ENCODE data around the gene GLMP. TPM values are rescaled to one million over a fixed set of nuclear protein-coding genes. Genes with fewer than 3 reads are reported as not detected.
A peak's percentile ranks its signal among the peaks of the same experiment; 100 is the strongest.

The GLMP gene
- total RNA-seq, 1 experiment from 2014 or later, result 450 TPM

DNA sequence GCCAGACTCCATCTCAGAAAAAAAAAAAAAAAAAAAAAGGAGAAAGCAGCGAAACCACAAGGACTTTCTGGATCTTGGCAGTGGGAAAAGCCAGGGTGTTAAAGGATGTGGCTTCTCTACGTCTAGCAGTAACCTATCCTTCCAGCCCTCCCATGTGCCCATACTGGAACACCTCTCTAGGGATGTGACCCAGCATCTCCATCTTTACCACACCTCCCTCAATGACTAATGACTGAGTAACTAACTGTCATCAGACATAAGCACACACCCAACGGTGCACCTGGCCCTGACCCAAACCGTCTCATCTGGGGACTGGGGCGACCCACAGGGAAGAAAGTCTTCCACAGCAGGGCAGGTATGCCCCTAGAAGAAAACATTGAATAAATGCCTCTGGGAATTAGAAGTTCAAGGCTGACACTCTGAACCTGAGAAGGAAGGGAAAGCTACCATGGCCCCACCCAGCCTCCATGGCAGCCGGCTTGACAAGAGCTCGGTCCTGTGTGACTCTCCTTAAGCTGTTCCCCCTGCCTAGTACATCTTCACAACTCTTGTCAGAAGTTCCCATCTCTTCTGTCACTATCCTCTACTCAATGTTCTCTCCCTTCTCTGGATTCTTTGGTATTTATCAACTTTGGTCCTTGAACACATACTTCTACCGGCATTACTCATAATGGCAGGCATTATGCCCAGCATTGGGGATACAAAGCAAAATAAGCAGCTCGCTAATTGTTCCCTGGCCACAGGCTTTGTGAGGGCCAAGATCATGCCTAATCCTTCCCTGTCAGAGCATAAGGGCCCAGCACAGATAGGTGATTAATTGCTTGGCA, 32.8 kb downstream of the GLMP start:
- in situ Hi-C loops (cut with HindIII; ENCODE audit: low pct_unique_long_range_greater_than_20kb, low sequenced_read_pairs), result no loop called here
- DNase-seq (ENCODE audit: low read depth, low spot score), result no peak

DNA sequence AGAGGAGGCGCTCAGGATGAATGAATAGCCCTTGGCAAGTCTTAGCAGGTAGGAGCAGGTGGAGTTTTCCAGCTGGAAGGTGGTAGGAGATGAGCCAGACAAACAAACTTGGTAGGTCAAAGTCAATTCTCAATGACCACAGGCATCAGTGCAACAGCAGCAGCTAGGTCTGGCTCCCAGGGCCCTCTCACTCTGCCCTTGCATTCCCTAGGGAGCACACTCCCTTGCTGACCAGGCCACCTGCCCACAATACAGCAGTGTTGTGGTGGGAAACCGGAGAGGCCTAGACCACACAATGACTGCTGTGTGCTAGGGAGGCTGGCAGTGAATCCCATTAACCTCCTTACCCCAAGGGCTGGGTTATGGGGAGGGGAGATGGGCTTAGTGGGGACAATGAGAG, 34.6 kb downstream of the GLMP start:
- in situ Hi-C loops (cut with HindIII; ENCODE audit: low pct_unique_long_range_greater_than_20kb, low sequenced_read_pairs), result no loop called here
- DNase-seq (ENCODE audit: low read depth, low spot score), result peak; percentile 65

- in situ Hi-C loops (cut with HindIII; ENCODE audit: low pct_unique_long_range_greater_than_20kb, low sequenced_read_pairs), result no loop called here
- DNase-seq (ENCODE audit: low read depth, low spot score), result no peak
Measured at GRCh38 chr1:156259805-156260204, 35.7 kb downstream of the GLMP start.

DNA sequence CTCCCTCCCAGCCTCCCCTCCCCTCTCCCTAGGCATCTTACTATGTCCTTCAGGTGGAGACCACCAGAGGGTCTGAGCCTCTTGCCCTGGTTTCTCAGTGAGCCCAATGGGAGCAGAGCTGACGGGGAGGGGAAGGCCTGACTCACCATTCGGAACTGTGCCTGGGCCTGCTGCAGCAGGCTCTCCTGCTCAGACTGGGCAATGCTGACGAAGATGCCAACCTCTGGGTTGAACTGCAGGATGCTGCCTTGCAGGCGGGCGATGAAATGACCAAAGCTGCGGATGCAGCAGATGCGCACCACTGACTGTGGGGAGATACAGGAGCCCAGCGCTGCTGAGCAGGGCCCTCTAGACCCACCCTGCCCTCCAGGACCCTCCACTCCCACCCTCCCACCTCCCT, 36.6 kb downstream of the GLMP start:
- in situ Hi-C loops (cut with HindIII; ENCODE audit: low pct_unique_long_range_greater_than_20kb, low sequenced_read_pairs), result no loop called here
- DNase-seq (ENCODE audit: low read depth, low spot score), result no peak

DNA sequence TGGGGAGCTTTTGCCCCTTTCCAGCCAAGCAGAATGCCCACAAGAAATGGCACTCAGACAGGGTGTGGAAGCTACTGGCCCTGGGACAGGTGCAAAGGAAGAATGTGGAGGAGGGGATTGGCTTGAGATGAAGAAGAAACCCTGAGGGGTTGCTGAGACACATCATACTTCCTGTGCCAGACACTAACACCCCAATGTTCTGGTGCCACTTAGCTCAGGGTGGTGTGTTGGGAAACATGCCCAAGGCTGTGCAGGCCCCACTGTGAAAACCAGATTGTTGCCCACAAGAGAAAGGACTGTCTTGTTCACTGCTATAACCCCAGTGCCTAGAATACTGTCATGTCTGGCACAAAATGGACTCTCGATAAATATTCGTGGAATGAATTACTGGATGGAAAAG, 37.8 kb downstream of the GLMP start:
- in situ Hi-C loops (cut with HindIII; ENCODE audit: low pct_unique_long_range_greater_than_20kb, low sequenced_read_pairs), result no loop called here
- DNase-seq (ENCODE audit: low read depth, low spot score), result no peak

DNA sequence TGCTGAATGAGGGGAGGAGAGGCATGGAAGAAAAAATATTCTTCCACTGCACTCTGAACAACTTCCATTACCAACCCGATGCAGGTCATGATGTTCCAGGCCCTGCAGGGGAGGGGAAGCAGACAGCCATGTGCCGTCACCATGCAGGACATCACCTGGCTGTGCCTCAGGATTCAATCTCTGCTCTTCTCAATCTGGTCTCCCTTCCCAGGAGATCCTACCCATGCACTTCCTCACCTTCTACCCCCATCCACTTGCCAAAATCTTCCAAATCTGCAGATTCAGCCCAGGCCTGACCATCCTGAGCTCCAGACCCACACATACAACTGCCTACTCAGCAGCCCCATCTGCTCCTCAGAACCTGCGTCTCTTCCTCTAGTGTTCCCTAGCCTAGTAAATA, 41.8 kb downstream of the GLMP start:
- in situ Hi-C loops (cut with HindIII; ENCODE audit: low pct_unique_long_range_greater_than_20kb, low sequenced_read_pairs), result no loop called here
- no peak for DNase-seq (ENCODE audit: low read depth, low spot score)

GRCh38 chr1:156251527-156251926, 44.0 kb downstream of the GLMP start:
- in situ Hi-C loops (cut with HindIII; ENCODE audit: low pct_unique_long_range_greater_than_20kb, low sequenced_read_pairs), result no loop called here
- no peak for DNase-seq (ENCODE audit: low read depth, low spot score)

- DNase-seq (ENCODE audit: low read depth, low spot score), result no peak
- in situ Hi-C loops (cut with HindIII; ENCODE audit: low pct_unique_long_range_greater_than_20kb, low sequenced_read_pairs), result no loop called here
Measured at GRCh38 chr1:156249593-156249992, 45.9 kb downstream of the GLMP start.

DNA sequence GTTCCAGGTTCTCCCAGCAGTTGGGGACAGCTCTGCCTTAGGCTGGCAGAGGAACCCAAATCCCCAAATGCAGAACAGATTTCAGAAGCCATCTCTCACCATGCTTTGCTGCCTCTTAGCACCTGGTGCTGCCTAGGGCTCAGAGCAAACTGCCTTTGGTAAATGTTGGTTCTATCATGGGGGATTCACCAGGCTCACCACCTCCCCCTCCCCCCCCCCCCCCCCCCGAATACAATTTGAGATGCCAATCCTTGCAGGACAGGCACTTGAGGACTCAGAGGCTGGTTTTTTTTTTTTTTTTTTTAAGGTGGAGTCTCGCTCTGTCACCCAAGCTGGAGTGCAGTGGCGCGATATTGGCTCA, 47.2 kb downstream of the GLMP start:
- in situ Hi-C loops (cut with HindIII; ENCODE audit: low pct_unique_long_range_greater_than_20kb, low sequenced_read_pairs), result no loop called here

GRCh38 chr1:156247460-156248322, 47.8 kb downstream of the GLMP start, which contains the start of gene PAQR6:
TSS of gene PAQR6 (minus strand) at chr1:156248056. CDS start at chr1:156246731, 1,325 bp downstream.
- in situ Hi-C loops (cut with HindIII; ENCODE audit: low pct_unique_long_range_greater_than_20kb, low sequenced_read_pairs), result no loop called here
- DNase-seq (ENCODE audit: low read depth, low spot score), result peak; percentile 11

More for the DNA sequence above, 47.2 kb downstream of the GLMP start:
- no peak for DNase-seq (ENCODE audit: low read depth, low spot score)

DNA sequence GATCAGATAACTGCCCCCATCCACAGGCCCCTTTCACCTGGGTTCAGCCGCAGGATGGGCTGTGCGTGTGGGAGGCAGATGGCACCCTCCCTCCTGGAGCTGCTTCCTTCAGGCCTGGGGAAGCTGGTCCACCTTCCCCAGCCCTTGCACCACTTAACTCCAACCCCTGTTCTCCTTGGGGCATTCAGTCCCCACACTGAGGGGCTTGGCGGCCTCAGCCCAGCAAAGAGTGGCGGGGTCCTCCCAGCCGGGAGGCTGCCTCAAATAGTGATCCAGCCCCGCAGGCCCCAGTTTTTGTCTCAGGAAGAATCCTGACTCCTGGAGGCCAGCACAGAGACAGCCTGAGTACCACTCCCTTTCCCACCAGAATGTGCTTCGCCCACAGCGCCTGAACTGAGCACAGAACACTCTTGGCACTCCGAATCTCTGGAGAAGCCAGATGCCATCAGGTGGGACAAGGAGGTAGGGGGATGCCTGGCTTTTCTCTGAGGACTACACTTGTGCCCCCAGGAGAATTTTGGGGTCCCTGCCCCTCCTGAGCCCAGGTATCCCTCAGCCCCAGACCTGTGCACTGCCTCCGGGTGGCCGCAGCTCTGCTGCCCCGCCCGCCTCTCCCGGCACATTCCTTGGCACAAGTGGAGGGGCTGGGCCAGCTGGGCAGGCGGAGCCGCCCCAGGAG, 48.6 kb downstream of the GLMP start:
- in situ Hi-C loops (cut with HindIII; ENCODE audit: low pct_unique_long_range_greater_than_20kb, low sequenced_read_pairs), result no loop called here
- DNase-seq (ENCODE audit: low read depth, low spot score), result no peak

DNA sequence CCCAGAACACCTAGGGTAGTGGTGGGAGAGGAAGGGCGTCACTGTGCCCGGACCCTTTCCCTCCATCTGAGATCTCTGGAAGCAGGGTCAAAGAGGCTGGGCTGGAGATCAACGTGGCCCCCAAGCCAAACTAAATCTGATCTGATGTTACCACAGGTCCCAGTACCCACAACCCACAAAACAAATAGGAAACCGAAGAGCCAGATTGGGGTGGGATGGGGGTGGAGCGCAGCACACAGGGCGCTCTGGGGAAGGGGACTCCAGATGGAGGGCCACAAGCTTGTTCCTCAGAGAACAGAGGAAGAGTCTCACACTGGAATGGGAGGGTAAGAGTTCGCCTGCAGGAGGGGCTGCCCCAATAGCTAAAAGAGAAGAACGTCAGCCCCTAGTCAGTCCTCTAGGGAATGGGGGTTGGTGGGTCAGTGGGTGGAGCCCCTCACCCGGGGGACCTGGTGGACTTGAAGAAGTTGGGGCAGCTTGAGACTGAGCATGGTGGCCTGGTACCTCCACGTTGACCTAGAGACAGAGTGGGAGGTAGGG, 49.2 kb downstream of the GLMP start:
- no peak for DNase-seq (ENCODE audit: low read depth, low spot score)
- in situ Hi-C loops (cut with HindIII; ENCODE audit: low pct_unique_long_range_greater_than_20kb, low sequenced_read_pairs), result no loop called here

GRCh38 chr1:156245451-156246232, 49.8 kb downstream of the GLMP start:
- in situ Hi-C loops (cut with HindIII; ENCODE audit: low pct_unique_long_range_greater_than_20kb, low sequenced_read_pairs), result no loop called here
- DNase-seq (ENCODE audit: low read depth, low spot score), result no peak

DNA sequence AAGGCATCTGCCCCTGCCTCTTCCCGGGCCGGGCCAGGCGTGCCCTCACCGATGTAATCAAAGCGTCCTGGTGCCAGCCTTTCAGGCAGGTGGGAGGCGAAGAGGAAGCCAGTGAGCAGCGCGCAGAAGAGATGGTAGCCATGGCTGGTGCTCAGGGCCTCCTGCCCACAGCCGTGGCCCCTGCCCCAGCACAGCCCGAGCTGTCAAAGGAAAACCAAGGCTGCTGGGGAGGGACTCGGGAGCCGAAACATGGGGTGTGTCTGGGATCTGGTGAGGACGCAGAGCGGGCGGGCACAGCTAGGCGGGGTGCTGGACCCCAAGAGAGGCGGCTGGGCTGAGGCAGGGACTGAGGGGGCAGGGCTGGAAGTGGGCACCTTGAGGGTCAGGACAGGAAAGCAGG, 50.8 kb downstream of the GLMP start:
- in situ Hi-C loops (cut with HindIII; ENCODE audit: low pct_unique_long_range_greater_than_20kb, low sequenced_read_pairs), result no loop called here
- DNase-seq (ENCODE audit: low read depth, low spot score), result no peak

- DNase-seq (ENCODE audit: low read depth, low spot score), result no peak
- in situ Hi-C loops (cut with HindIII; ENCODE audit: low pct_unique_long_range_greater_than_20kb, low sequenced_read_pairs), result no loop called here
Measured at GRCh38 chr1:156244126-156244525, 51.4 kb downstream of the GLMP start.

- in situ Hi-C loops (cut with HindIII; ENCODE audit: low pct_unique_long_range_greater_than_20kb, low sequenced_read_pairs), result no loop called here
- no peak for DNase-seq (ENCODE audit: low read depth, low spot score)
Measured at GRCh38 chr1:156242738-156243137, 52.7 kb downstream of the GLMP start.

Data from SK-MEL-5 (cell line).